ENCODE measurements around the gene EPN3. TPM values are rescaled to one million over a fixed set of nuclear protein-coding genes. Genes with fewer than 3 reads are reported as not detected.

EPN3 gene
- total RNA-seq, 1 donor from 2014 or later: 9.1 TPM

DNA sequence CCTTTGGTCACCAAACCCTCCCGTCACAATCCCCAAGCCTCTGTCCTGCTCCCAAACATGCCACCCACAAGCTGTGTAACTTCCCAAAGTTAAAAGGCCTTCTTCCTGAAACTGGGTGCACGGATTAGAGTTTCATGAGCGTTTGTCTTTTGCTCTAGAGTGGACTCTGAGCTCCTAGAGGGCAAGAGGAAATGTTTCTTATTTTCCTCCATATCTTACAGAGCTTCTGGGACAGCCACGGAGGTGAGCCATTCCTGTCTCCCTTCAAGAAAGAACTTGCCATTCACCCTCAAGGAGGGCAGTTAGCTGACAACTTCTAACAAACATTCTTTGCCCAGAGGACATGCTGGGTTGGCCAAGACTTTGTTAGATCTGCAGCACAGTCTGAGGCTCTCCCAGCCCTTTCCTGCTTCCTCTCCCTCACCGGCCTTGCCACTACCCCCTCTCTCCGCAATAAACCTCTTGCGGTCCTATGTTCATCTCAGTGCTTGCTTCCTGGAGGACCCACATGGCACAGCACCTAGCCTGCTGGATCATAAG is 26.9 kb upstream of the EPN3 start:
- TF ChIP-seq CTCF (IDR thresholded peaks at IDR 0.05; ENCODE audit: unreplicated experiment): no peak
- Mint-ChIP-seq H3K27me3 (peaks cover 17% of the 10 kb centered on the region), H3K4me1 (ENCODE audit: low read depth) (peaks cover 9% of the 10 kb centered on the region), H3K27ac (no peak overlapping the region), H3K36me3 (ENCODE audit: insufficient read depth) (no peaks in the 10 kb centered on the region), H3K4me3 (ENCODE audit: low read depth) (no peak overlapping the region), H3K9me3 (ENCODE audit: low read depth) (no peaks in the 10 kb centered on the region)
- DNase-seq (ENCODE audit: low spot score, unreplicated experiment): no peak

- H3K27ac Mint-ChIP-seq: peak overlapping the region; percentile 43
These were observed 26.2 kb upstream of the EPN3 start for GRCh38 chr17:50506298-50506697.

GRCh38 chr17:50507871-50508572 is 24.5 kb upstream of the EPN3 start, which contains the start of gene MYCBPAP:
Gene MYCBPAP, plus strand, starts transcription at chr17:50508439. Its CDS starts 236 bp downstream, at chr17:50508675.
- Mint-ChIP-seq H3K27me3 (peaks cover 17% of the 10 kb centered on the region), H3K27ac (peak within 1 kb of the TSS; percentile 56), H3K9me3 (ENCODE audit: low read depth) (no peaks in the 10 kb centered on the region), H3K36me3 (ENCODE audit: insufficient read depth) (no peaks in the 10 kb centered on the region), H3K4me3 (ENCODE audit: low read depth) (peak within 1 kb of the TSS; percentile 78), H3K4me1 (ENCODE audit: low read depth) (peaks cover 18% of the 10 kb centered on the region)
- peak; percentile 71 for DNase-seq (ENCODE audit: low spot score, unreplicated experiment)
- TF ChIP-seq CTCF (IDR thresholded peaks at IDR 0.05; ENCODE audit: unreplicated experiment): peak; percentile 25

More at GRCh38 chr17:50506298-50506697, 26.2 kb upstream of the EPN3 start:
- no peak for DNase-seq (ENCODE audit: low spot score, unreplicated experiment)
- no peaks in the 10 kb centered on the region for H3K36me3 Mint-ChIP-seq (ENCODE audit: insufficient read depth)
- peak overlapping the region; percentile 3 for H3K4me3 Mint-ChIP-seq (ENCODE audit: low read depth)
- TF ChIP-seq CTCF (IDR thresholded peaks at IDR 0.05; ENCODE audit: unreplicated experiment): no peak
- no peaks in the 10 kb centered on the region for H3K9me3 Mint-ChIP-seq (ENCODE audit: low read depth)
- H3K4me1 Mint-ChIP-seq (ENCODE audit: low read depth): peaks cover 14% of the 10 kb centered on the region
- H3K27me3 Mint-ChIP-seq: peaks cover 17% of the 10 kb centered on the region

DNA sequence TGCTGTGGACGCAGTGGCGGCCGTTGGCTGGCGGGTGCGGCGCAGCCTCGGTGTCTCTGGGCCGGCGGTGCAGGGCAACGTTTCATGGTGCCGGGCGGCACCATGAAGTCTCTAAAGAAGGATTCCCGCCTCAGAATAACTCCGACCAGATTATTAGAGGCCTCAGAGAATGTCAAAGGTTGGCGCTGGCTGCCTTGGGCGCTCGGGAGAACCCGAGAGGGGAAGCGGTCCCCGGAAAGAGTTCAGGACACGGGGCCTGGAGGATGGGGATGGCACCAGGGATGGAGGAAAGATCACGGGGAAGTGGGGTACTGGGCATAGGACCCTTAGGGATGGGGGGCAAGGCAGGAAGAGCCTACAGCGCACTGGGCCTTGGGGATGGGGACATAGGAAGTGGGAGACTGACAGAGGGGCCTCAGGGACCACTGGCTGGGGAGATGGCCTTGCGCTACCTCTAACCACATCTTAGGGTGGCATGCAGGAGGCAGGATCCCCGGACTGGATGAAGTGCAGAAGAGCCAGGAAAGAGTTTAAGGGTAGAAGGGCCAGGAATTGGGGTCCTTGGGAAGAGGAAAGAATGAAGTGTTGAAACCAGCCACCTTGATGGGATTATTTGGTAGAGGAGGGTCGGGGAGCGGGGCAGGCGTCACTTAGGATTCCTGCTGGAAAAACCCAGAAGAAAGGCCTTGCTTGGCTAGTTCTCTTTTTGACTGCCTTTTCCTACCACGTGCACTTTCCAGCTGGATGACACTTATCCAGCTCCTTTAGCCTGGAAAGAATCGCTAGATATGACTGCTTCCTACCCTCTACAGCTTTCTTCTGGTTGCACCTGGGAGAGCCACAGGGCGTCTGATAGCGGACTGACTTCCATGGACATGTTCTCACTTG is 23.7 kb upstream of the EPN3 start:
- H3K36me3 Mint-ChIP-seq (ENCODE audit: insufficient read depth): no peaks in the 10 kb centered on the region
- no peaks in the 10 kb centered on the region for H3K9me3 Mint-ChIP-seq (ENCODE audit: low read depth)
- peaks cover 18% of the 10 kb centered on the region for H3K4me1 Mint-ChIP-seq (ENCODE audit: low read depth)
- peak overlapping the region; percentile 77 for H3K4me3 Mint-ChIP-seq (ENCODE audit: low read depth)
- H3K27ac Mint-ChIP-seq: peak overlapping the region; percentile 56
- peaks cover 12% of the 10 kb centered on the region for H3K27me3 Mint-ChIP-seq
- TF ChIP-seq CTCF (IDR thresholded peaks at IDR 0.05; ENCODE audit: unreplicated experiment): no peak
- DNase-seq (ENCODE audit: low spot score, unreplicated experiment): no peak

DNA sequence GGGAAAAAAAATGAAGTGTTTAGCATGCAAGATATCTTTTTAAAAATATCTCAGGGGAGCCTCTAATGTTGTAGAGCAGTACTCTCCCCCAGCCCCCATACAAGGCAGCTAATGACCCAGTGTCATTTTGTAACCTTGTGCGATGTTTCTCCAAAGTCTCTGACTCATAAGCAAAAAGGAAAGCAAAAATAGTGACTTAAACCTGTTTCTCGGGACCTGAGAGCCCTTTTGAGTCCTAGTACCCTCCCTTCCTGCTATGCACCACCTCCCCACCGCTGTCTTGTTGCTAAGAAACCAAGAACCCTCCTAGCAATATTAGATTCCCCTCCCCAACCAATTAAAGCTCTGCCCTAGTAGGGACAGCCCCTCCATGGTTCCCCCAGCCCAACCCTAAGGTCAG is 21.5 kb upstream of the EPN3 start:
- Mint-ChIP-seq H3K4me1 (ENCODE audit: low read depth) (peaks cover 18% of the 10 kb centered on the region), H3K27me3 (peaks cover 14% of the 10 kb centered on the region), H3K36me3 (ENCODE audit: insufficient read depth) (no peaks in the 10 kb centered on the region), H3K27ac (no peak overlapping the region), H3K9me3 (ENCODE audit: low read depth) (no peaks in the 10 kb centered on the region), H3K4me3 (ENCODE audit: low read depth) (no peak overlapping the region)
- TF ChIP-seq CTCF (IDR thresholded peaks at IDR 0.05; ENCODE audit: unreplicated experiment): no peak
- DNase-seq (ENCODE audit: low spot score, unreplicated experiment): no peak
